Gastrocnemius medialis (tissue), 4 donors: ENCODE results near the gene SSU72.
"Not testable (repeated sequence)": the region's sequence is repeated elsewhere in the genome, so short reads cannot be mapped to it uniquely, and the experiment has no call there.

Experiments
- CTCF ChIP-seq, 5 experiments: fragments of 450-650 bp in 3 of 5; fragments of 200-600 bp in 2 of 5; sonication (generic) in 2 of 5; IDR thresholded peaks in 4 of 5; conservative IDR thresholded peaks in 1 of 5; 1 replicate in 4 of 5; 2 replicates in 1 of 5; pipeline ENCODE4 v1.5.1; 2016 to 2019; ENCODE audit warnings: antibody characterized with exemption in 5 of 5, mild to moderate bottlenecking in 3 of 5, moderate library complexity in 3 of 5
- POLR2A ChIP-seq, 2 donors: fragments of 450-650 bp; IDR thresholded peaks; one replicate each; pipeline ENCODE4 v1.6.1; 2017; ENCODE audit warnings: antibody characterized with exemption in 2 of 2, mild to moderate bottlenecking in 2 of 2, moderate library complexity in 2 of 2

DNA sequence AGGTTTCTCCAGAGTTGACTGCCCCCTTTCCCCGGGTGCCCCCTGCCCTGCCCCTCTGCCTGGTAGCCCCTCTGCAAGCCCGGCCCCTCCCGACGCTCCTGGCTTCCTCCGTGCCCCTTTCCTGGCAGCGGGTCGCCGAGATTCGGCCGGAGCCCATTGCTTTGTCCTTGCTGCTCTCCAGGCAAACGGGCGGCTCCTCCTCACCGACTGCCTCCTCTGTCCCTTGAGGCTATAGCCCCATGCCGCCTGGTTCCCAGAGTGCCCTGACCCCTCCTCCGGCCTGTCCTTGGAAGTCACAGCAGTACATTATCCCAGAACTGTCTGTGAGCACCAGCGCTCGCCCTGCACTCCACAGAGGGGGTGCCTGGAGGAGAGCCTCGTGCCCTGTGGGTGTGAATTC lies 61.0 kb downstream of the SSU72 start:
- not testable (repeated sequence) for TF ChIP-seq CTCF (IDR thresholded peaks at IDR 0.05 in 4 of 5, conservative IDR thresholded peaks at IDR 0.05 in 1 of 5); POLR2A (IDR thresholded peaks at IDR 0.05)
